ENCODE data around the gene WHRN. TPM values are rescaled to one million over a fixed set of nuclear protein-coding genes. Genes with fewer than 3 reads are reported as not detected.

WHRN gene
- total and polyA plus RNA-seq, 2 donors (not counting 1 experiment from before 2014, with no cell fraction given): 19.4 to 95.7 TPM

DNA sequence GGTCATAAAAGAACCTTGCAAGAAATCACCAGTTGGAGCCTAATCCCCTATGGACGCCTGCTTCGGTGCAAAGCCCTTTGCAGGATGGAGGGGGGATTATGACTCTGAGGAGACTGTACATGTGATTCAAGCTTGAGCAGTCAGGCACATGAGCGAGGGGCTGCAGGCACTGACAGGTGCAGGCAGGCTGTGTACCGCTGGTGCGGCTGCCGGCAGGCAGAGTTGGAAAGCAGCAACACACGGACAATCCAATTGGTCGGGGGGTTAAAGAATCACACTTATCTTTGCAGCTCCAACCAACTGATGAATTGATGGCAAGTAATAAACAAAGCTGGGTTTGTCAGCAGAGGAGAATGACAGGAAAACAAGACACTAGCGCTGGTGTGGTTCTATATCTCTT is 5.7 kb downstream of the WHRN start:
- TF ChIP-seq, protein P1, sequence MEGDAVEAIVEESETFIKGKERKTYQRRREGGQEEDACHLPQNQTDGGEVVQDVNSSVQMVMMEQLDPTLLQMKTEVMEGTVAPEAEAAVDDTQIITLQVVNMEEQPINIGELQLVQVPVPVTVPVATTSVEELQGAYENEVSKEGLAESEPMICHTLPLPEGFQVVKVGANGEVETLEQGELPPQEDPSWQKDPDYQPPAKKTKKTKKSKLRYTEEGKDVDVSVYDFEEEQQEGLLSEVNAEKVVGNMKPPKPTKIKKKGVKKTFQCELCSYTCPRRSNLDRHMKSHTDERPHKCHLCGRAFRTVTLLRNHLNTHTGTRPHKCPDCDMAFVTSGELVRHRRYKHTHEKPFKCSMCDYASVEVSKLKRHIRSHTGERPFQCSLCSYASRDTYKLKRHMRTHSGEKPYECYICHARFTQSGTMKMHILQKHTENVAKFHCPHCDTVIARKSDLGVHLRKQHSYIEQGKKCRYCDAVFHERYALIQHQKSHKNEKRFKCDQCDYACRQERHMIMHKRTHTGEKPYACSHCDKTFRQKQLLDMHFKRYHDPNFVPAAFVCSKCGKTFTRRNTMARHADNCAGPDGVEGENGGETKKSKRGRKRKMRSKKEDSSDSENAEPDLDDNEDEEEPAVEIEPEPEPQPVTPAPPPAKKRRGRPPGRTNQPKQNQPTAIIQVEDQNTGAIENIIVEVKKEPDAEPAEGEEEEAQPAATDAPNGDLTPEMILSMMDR (IDR thresholded peaks at IDR 0.05): no peak
- TF ChIP-seq EZH2 (IDR thresholded peaks at IDR 0.05; ENCODE audit: borderline replicate concordance, insufficient read depth, low read depth, low read length, poor library complexity, severe bottlenecking): no peak
- H3K9me3 ChIP-seq (ENCODE audit: control extremely low read depth in 1 of 3, control insufficient read depth in 2 of 3, insufficient read depth in 1 of 3, low read length in 2 of 3): peaks cover 0 to 4% (median 0%) of the 10 kb centered on the region in 3 donors
- H3K27me3 Mint-ChIP-seq: no peaks in the 10 kb centered on the region
- intact Hi-C loops (cut with micrococcal nuclease): no loop called here
- H3K79me2 ChIP-seq (ENCODE audit: control insufficient read depth, insufficient read depth, low read length): no peaks in the 10 kb centered on the region
- no peak overlapping the region for H3K4me3 ChIP-seq (ENCODE audit: control extremely low read depth in 1 of 5, extremely low read depth in 1 of 5, insufficient read depth in 1 of 5, low read depth in 2 of 5, low read length in 4 of 5)
- H4K20me1 ChIP-seq (ENCODE audit: control insufficient read depth, insufficient read depth, low read length, poor library complexity, severe bottlenecking): no peaks in the 10 kb centered on the region
- POLR2A ChIA-PET: no interaction called here
- no peak for ATAC-seq (ENCODE audit: low read depth)
- no peak overlapping the region for H3K27ac ChIP-seq (ENCODE audit: low read length in 2 of 2)
- no peak overlapping the region for H2AFZ ChIP-seq (ENCODE audit: insufficient read depth, low read depth, low read length, poor library complexity, severe bottlenecking)
- no peaks in the 10 kb centered on the region for H3K9me3 Mint-ChIP-seq (ENCODE audit: insufficient read depth)
- no peak overlapping the region for H3K9ac ChIP-seq (ENCODE audit: low read length)
- peaks cover 18 to 22% of the 10 kb centered on the region in 2 donors for H3K4me1 ChIP-seq (ENCODE audit: control insufficient read depth in 2 of 2, insufficient read depth in 2 of 2, low read length in 2 of 2)
- no peak overlapping the region for H3K4me2 ChIP-seq (replicated peaks; ENCODE audit: low read depth, low read length, poor library complexity, severe bottlenecking)
- no peak overlapping the region for H3K4me3 Mint-ChIP-seq
- peaks cover 31% of the 10 kb centered on the region for H3K4me1 Mint-ChIP-seq
- 90% methylated on average over 8 of the region's 9 CpGs for WGBS (ENCODE audit: insufficient coverage)
- H3K27ac Mint-ChIP-seq: no peak overlapping the region
- no peaks in the 10 kb centered on the region for H3K27me3 ChIP-seq (replicated peaks in 1 of 4; ENCODE audit: control extremely low read depth in 1 of 4, control insufficient read depth in 3 of 4, insufficient read depth in 4 of 4, low read length in 3 of 4)
- no peak for DNase-seq
- H3K36me3 ChIP-seq (replicated peaks in 1 of 2; ENCODE audit: control extremely low read depth in 1 of 2, control insufficient read depth in 1 of 2, extremely low read depth in 1 of 2, insufficient read depth in 2 of 2, low read length in 1 of 2): no peaks in the 10 kb centered on the region
- CTCF ChIA-PET: interaction anchor here (0.6 to 1.8 kb wide), 7 partner anchors 9 to 154 kb away, joined by 3 to 6 read pairs (median 4); no protein-coding TSS in a partner anchor

GRCh38 chr9:114497727-114498382 is 7.4 kb downstream of the WHRN start:
- no peak overlapping the region for H3K27ac Mint-ChIP-seq

More at GRCh38 chr9:114497727-114498382, 7.4 kb downstream of the WHRN start:
- ChIA-PET POLR2A (no interaction called here), CTCF (interaction anchor here (1.1 to 2.5 kb wide), 3 partner anchors 10 to 156 kb away, joined by 3 to 8 read pairs (median 4); no protein-coding TSS in a partner anchor)
- no peak for ATAC-seq (ENCODE audit: low read depth)
- H4K20me1 ChIP-seq (ENCODE audit: control insufficient read depth, insufficient read depth, low read length, poor library complexity, severe bottlenecking): no peaks in the 10 kb centered on the region
- 100% methylated on average over 2 of the region's 7 CpGs for WGBS (ENCODE audit: insufficient coverage)
- no peak for TF ChIP-seq EZH2 (IDR thresholded peaks at IDR 0.05; ENCODE audit: borderline replicate concordance, insufficient read depth, low read depth, low read length, poor library complexity, severe bottlenecking)
- TF ChIP-seq, protein P1 (IDR thresholded peaks at IDR 0.05): no peak
- no peak for DNase-seq
- H3K9me3 ChIP-seq (ENCODE audit: control extremely low read depth in 1 of 3, control insufficient read depth in 2 of 3, insufficient read depth in 1 of 3, low read length in 2 of 3): no peaks in the 10 kb centered on the region
- H3K4me1 ChIP-seq (ENCODE audit: control insufficient read depth in 2 of 2, insufficient read depth in 2 of 2, low read length in 2 of 2): peaks cover 5 to 6% of the 10 kb centered on the region in 2 donors
- no peak overlapping the region for H3K4me2 ChIP-seq (replicated peaks; ENCODE audit: low read depth, low read length, poor library complexity, severe bottlenecking)
- Mint-ChIP-seq H3K4me3 (no peak overlapping the region), H3K4me1 (peaks cover 29% of the 10 kb centered on the region), H3K27me3 (no peaks in the 10 kb centered on the region), H3K9me3 (ENCODE audit: insufficient read depth) (no peaks in the 10 kb centered on the region)
- H3K9ac ChIP-seq (ENCODE audit: low read length): no peak overlapping the region
- H3K4me3 ChIP-seq (ENCODE audit: control extremely low read depth in 1 of 5, extremely low read depth in 1 of 5, insufficient read depth in 1 of 5, low read depth in 2 of 5, low read length in 4 of 5): no peak overlapping the region
- no peaks in the 10 kb centered on the region for H3K79me2 ChIP-seq (ENCODE audit: control insufficient read depth, insufficient read depth, low read length)
- H3K36me3 ChIP-seq (replicated peaks in 1 of 2; ENCODE audit: control extremely low read depth in 1 of 2, control insufficient read depth in 1 of 2, extremely low read depth in 1 of 2, insufficient read depth in 2 of 2, low read length in 1 of 2): no peaks in the 10 kb centered on the region
- no peak overlapping the region for H2AFZ ChIP-seq (ENCODE audit: insufficient read depth, low read depth, low read length, poor library complexity, severe bottlenecking)
- intact Hi-C loops (cut with micrococcal nuclease): no loop called here
- H3K27me3 ChIP-seq (replicated peaks in 1 of 4; ENCODE audit: control extremely low read depth in 1 of 4, control insufficient read depth in 3 of 4, insufficient read depth in 4 of 4, low read length in 3 of 4): no peaks in the 10 kb centered on the region
- no peak overlapping the region for H3K27ac ChIP-seq (ENCODE audit: low read length in 2 of 2)
